PC-9 (cell line): ENCODE measurements around the gene OGA.

Experiments
- EZH2 ChIP-seq: fragments of 200-600 bp; sonication (generic); IDR thresholded peaks from 2 replicates; pipeline ENCODE4 v1.8.0; 2017; ENCODE audit warnings: antibody characterized with exemption, low read depth
- TF ChIP-seq, protein P1 (sequence below): fragments of 200-600 bp; sonication (generic); conservative IDR thresholded peaks from 2 replicates; pipeline ENCODE4 v1.6.1; 2017; ENCODE audit warnings: mixed run types, antibody characterized with exemption, mild to moderate bottlenecking, moderate library complexity

DNA sequence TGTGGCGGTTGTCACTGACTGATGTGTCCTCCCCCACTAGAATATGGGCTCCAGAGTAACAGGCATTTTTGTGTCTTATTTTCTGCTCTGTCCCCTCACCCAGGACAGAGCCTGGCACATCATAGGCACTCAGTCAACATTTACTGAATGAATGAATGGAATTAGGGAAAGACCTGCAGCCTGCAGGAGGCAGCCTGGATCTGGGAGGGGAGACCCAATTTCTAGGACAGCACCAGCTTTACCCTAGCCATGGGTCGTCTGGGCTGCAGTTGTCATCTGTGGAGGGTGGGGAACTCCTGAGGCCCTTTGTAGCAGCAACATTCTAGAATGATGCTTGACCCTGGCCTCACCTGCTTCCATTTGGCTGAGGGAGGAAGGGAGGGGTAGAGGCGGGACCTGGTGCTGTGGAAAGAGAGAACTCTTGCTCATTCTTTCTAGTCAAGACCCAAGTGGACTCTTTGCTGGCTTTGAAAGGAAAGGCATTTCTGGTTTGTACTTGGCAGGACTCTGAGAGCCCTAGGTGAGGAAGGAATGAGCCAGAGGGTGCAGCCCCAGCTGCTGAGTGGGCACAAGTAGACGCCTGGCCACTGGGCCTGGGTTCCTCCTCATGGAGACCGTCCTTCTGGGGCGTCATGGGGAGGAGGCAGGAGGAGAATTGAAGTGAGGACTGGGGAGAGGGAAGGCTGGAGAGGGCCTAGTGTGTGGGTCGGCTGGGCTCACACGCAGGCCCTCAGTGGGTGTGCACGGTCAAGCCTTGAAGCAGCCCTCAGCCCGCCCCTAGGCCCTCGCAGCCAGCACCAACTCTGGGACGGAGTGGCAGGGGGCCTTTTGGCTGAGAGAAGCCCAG is 51.3 kb downstream of the OGA start:
- TF ChIP-seq, protein P1, sequence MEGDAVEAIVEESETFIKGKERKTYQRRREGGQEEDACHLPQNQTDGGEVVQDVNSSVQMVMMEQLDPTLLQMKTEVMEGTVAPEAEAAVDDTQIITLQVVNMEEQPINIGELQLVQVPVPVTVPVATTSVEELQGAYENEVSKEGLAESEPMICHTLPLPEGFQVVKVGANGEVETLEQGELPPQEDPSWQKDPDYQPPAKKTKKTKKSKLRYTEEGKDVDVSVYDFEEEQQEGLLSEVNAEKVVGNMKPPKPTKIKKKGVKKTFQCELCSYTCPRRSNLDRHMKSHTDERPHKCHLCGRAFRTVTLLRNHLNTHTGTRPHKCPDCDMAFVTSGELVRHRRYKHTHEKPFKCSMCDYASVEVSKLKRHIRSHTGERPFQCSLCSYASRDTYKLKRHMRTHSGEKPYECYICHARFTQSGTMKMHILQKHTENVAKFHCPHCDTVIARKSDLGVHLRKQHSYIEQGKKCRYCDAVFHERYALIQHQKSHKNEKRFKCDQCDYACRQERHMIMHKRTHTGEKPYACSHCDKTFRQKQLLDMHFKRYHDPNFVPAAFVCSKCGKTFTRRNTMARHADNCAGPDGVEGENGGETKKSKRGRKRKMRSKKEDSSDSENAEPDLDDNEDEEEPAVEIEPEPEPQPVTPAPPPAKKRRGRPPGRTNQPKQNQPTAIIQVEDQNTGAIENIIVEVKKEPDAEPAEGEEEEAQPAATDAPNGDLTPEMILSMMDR = no peak
- no peak for TF ChIP-seq EZH2
